HepG2 (cell line): ENCODE measurements around the gene BRD2. TPM values are rescaled to one million over a fixed set of nuclear protein-coding genes. Genes with fewer than 3 reads are reported as not detected.

ENCODE experiments used
- ATAC-seq: fragments of 200-7000 bp; cut with Tn5 transposase; 3 replicates; pipeline ENCODE4 v1.9.1; 2020; ENCODE audit warnings: mild to moderate bottlenecking, moderate library complexity
- BruUV-seq: library from RNA; stranded (reverse); fragments of 400-500 nt; replicated peaks from 2 replicates; lab custom pipeline; 2021; lab: Mats Ljungman, UMichigan
- CTCF ChIA-PET: fragments of 300-600 bp; formaldehyde crosslinking; extraction: SDS; loops from one replicate; lab custom pipeline; 2021; ENCODE audit warnings: low total read pairs, inconsistent platforms, low intra/inter-chr PET ratio; lab: Yijun Ruan, JAX
- POLR2A ChIA-PET: fragments of 350-600 bp; sonication (Branson Sonifier 250); formaldehyde crosslinking; loops from one replicate; lab custom pipeline; 2020; ENCODE audit warnings: antibody characterized with exemption, inconsistent platforms; lab: Yijun Ruan, JAX
- DNase-seq: peaks from one replicate; pipeline ENCODE4 v3.0.0-alpha.2; 2015; ENCODE audit warnings: low spot score
- FAIRE-seq: peaks from 3 replicates; lab custom pipeline; 2011; peaks lifted over from hg19 to GRCh38; lab: Jason Lieb, UNC
- H2AFZ ChIP-seq: one replicate; pipeline ENCODE4 v1.6.1; 2011; ENCODE audit warnings: low read length, inconsistent platforms
- H3K27ac ChIP-seq: fragments of 300-600 bp; 3 replicates; pipeline ENCODE4 v1.8.0; 2011; ENCODE audit warnings: mixed run types, mild to moderate bottlenecking, mixed read lengths, low read length, inconsistent platforms; ENCODE audit not compliant: insufficient read depth; ENCODE audit errors: extremely low read length
- H3K27me3 ChIP-seq, 2 experiments: fragments of 200-600 bp in 1 of 2; 2 replicates in 1 of 2; 3 replicates in 1 of 2; pipeline versions ENCODE4 v1.6.0 to v1.8.0; 2011; ENCODE audit warnings: low read length in 2 of 2, mild to moderate bottlenecking in 2 of 2, moderate library complexity in 2 of 2, inconsistent platforms in 1 of 2; ENCODE audit not compliant: insufficient read depth in 2 of 2, control insufficient read depth in 1 of 2
- H3K36me3 ChIP-seq, 2 experiments: fragments of 200-600 bp in 1 of 2; replicated peaks in 1 of 2; 2 replicates in 1 of 2; 3 replicates in 1 of 2; pipeline versions ENCODE4 v1.5.1 to v1.8.0; 2011; ENCODE audit warnings: low read length in 2 of 2, inconsistent platforms in 1 of 2; ENCODE audit not compliant: insufficient read depth in 2 of 2, control insufficient read depth in 1 of 2
- H3K4me1 ChIP-seq: 2 replicates; pipeline ENCODE4 v1.5.1; 2012; ENCODE audit warnings: low read length, inconsistent platforms; ENCODE audit not compliant: insufficient read depth
- H3K4me2 ChIP-seq: 2 replicates; pipeline ENCODE4 v1.6.0; 2011; ENCODE audit warnings: low read depth, low read length, inconsistent platforms
- H3K4me3 ChIP-seq, 3 experiments: fragments of 200-600 bp in 1 of 3; sonication (generic), shearing (Covaris generic) in 1 of 3; replicated peaks in 1 of 3; 2 replicates each; pipeline ENCODE4 v1.5.1; 2011 to 2016; ENCODE audit warnings: low read length in 3 of 3, inconsistent platforms in 2 of 3, low read depth in 2 of 3, mild to moderate bottlenecking in 2 of 3, control low read depth in 1 of 3, mixed read lengths in 1 of 3; ENCODE audit not compliant: insufficient read depth in 1 of 3
- H3K79me2 ChIP-seq: one replicate; pipeline ENCODE4 v1.6.1; 2011; ENCODE audit warnings: low read length, inconsistent platforms; ENCODE audit not compliant: insufficient read depth
- H3K9ac ChIP-seq: 2 replicates; pipeline ENCODE4 v1.6.0; 2011; ENCODE audit warnings: mild to moderate bottlenecking, low read depth, low read length, inconsistent platforms; ENCODE audit not compliant: insufficient read depth
- H3K9me3 ChIP-seq: 2 replicates; pipeline ENCODE4 v1.5.1; 2012; ENCODE audit warnings: mild to moderate bottlenecking, low read length
- H4K20me1 ChIP-seq: 2 replicates; pipeline ENCODE4 v1.6.0; 2011; ENCODE audit warnings: inconsistent platforms, mild to moderate bottlenecking, low read length, moderate library complexity; ENCODE audit not compliant: insufficient read depth
- AGO2 ChIP-seq: fragments of 200-400 bp; formaldehyde crosslinking; optimal IDR thresholded peaks from 2 replicates; pipeline ENCODE3; 2017; ENCODE audit warnings: mild to moderate bottlenecking, low read depth, low read length, moderate library complexity
- ATF7 ChIP-seq, 2 experiments: fragments of 450-650 bp in 1 of 2; sonication (generic) in 1 of 2; formaldehyde crosslinking in 1 of 2; IDR thresholded peaks; 2 replicates each; pipeline versions ENCODE4 v1.4.0 to v1.6.1; 2016 to 2020; ENCODE audit warnings: antibody characterized with exemption in 1 of 2, mild to moderate bottlenecking in 1 of 2, missing genetic modification reagents in 1 of 2
- DNMT1 ChIP-seq: sonication (generic); formaldehyde crosslinking; IDR thresholded peaks from 2 replicates; pipeline ENCODE4 v1.5.1; 2020; ENCODE audit warnings: mild to moderate bottlenecking, missing genetic modification reagents
- DR1 ChIP-seq: sonication (generic); formaldehyde crosslinking; IDR thresholded peaks from 2 replicates; pipeline ENCODE4 v1.8.0; 2021; ENCODE audit warnings: mild to moderate bottlenecking, missing genetic modification reagents, inconsistent platforms
- PHF8 ChIP-seq: sonication (generic); formaldehyde crosslinking; IDR thresholded peaks from 2 replicates; pipeline ENCODE4 v1.5.0; 2020; ENCODE audit warnings: missing genetic modification reagents
- POLR2AphosphoS5 ChIP-seq: IDR thresholded peaks from 2 replicates; pipeline ENCODE4 v1.6.1; 2012; ENCODE audit warnings: low read depth, low read length
- POLR2G ChIP-seq: fragments of 200-400 bp; formaldehyde crosslinking; IDR thresholded peaks from 2 replicates; pipeline ENCODE4 v1.6.1; 2018; ENCODE audit warnings: mild to moderate bottlenecking, low read depth, low read length, moderate library complexity
- RBFOX2 ChIP-seq: fragments of 200-400 bp; formaldehyde crosslinking; IDR thresholded peaks from 2 replicates; pipeline ENCODE4 v1.6.1; 2017; ENCODE audit warnings: low read depth, mild to moderate bottlenecking, low read length
- SRY ChIP-seq: sonication (generic); formaldehyde crosslinking; IDR thresholded peaks from 2 replicates; pipeline ENCODE4 v1.8.0; 2022; ENCODE audit warnings: mild to moderate bottlenecking, missing genetic modification reagents
- ZBTB38 ChIP-seq: sonication (generic); formaldehyde crosslinking; IDR thresholded peaks from 2 replicates; pipeline ENCODE4 v1.5.1; 2020; ENCODE audit warnings: mild to moderate bottlenecking, missing genetic modification reagents
- ZIK1 ChIP-seq: sonication (generic); formaldehyde crosslinking; IDR thresholded peaks from 2 replicates; pipeline ENCODE4 v1.5.0; 2020; ENCODE audit warnings: mild to moderate bottlenecking, low read depth, missing genetic modification reagents, borderline replicate concordance
- ZNF205 ChIP-seq: IDR thresholded peaks from 2 replicates; pipeline ENCODE4 v1.6.1; 2018; ENCODE audit warnings: missing biosample characterization, missing genetic modification reagents
- ZNF274 ChIP-seq: sonication (generic); formaldehyde crosslinking; IDR thresholded peaks from 2 replicates; pipeline ENCODE4 v1.5.1; 2020; ENCODE audit warnings: mild to moderate bottlenecking, missing genetic modification reagents
- ZNF891 ChIP-seq: sonication (generic); formaldehyde crosslinking; IDR thresholded peaks from 2 replicates; pipeline ENCODE4 v1.5.0; 2020; ENCODE audit warnings: mild to moderate bottlenecking, missing genetic modification reagents
- WGBS: methylation state at CpG from one replicate; pipeline ENCODE4 v1.1.6; 2017; ENCODE audit warnings: low lambda C conversion rate; 5-methylcytosine and 5-hydroxymethylcytosine counted together
- in situ Hi-C: cut with HindIII; loops from 2 replicates; pipeline ENCODE4 v1.10.0; 2017; ENCODE audit warnings: low pct_unique_long_range_greater_than_20kb; ENCODE audit not compliant: extremely low pct_ligation_motif_present
- intact Hi-C: fragments of 100-400 bp; cut with micrococcal nuclease; formaldehyde crosslinking; loops from one replicate; pipeline ENCODE4 v1.10.0; 2022; ENCODE audit not compliant: unreplicated experiment
- polyA plus RNA-seq, 8 experiments: library from polyadenylated mRNA; depleted of rRNA in 3 of 8; stranded (reverse) in 7 of 8; unstranded in 1 of 8; fragments of >200 nt; fragmentation: Illumina TruSeq in 4 of 8; extraction: Trizol in 4 of 8; gene quantifications; 2 replicates each; pipeline versions ENCODE4 v1.2.1 to v1.2.3, GENCODE V29; 2011 to 2016; ENCODE audit warnings: low read depth in 4 of 8, missing spikeins in 1 of 8, mixed read lengths in 1 of 8; ENCODE audit not compliant: insufficient read depth in 1 of 8
- total RNA-seq, 5 experiments: library from RNA; depleted of rRNA; stranded (reverse); fragments of >200 nt; fragmentation: Illumina TruSeq; extraction: Trizol; gene quantifications; 2 replicates each; pipeline ENCODE4 v1.2.3, GENCODE V29; 2016; ENCODE audit warnings: low read depth in 1 of 5

The BRD2 gene
- total and polyA plus RNA-seq, 2 of the 13 experiments (the other 11 are each of a cell fraction or from before 2014, with no cell fraction given) = 143 to 202 TPM

DNA sequence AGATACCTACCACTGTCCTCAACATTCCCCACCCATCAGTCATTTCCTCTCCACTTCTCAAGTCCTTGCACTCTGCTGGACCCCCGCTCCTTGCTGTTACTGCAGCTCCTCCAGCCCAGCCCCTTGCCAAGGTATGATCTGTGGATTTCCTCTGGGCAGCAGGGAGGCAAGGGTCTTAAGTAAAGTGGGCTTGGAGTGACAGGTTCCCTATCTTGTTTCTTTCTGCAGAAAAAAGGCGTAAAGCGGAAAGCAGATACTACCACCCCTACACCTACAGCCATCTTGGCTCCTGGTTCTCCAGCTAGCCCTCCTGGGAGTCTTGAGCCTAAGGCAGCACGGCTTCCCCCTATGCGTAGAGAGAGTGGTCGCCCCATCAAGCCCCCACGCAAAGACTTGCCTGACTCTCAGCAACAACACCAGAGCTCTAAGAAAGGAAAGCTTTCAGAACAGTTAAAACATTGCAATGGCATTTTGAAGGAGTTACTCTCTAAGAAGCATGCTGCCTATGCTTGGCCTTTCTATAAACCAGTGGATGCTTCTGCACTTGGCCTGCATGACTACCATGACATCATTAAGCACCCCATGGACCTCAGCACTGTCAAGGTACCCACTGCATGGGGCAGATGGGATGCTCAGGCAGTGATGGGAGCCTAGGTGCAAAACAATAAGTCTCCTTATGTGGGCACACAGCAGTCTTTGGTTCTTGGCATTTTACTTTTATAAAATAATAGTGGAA is 8.1 kb downstream of the BRD2 start:
- no peak overlapping the region for H2AFZ ChIP-seq
- peaks cover 0 to 4% of the 10 kb centered on the region in 2 experiments; a peak in 1 of 5 replicates for H3K27me3 ChIP-seq
- H3K27ac ChIP-seq = no peak overlapping the region
- peaks cover 60% of the 10 kb centered on the region for H3K79me2 ChIP-seq
- intact Hi-C loops = no loop called here
- no peak overlapping the region for H3K9ac ChIP-seq
- H4K20me1 ChIP-seq = peaks cover 95% of the 10 kb centered on the region
- peak; percentile 28; the same call in 1 of the 2 replicates for TF ChIP-seq POLR2G
- peak; percentile 6; the same call in 1 of the 2 replicates for TF ChIP-seq POLR2AphosphoS5
- no peak for TF ChIP-seq PHF8 (CRISPR knock-in tag)
- 0 out of 2 replicates have a peak, but pooled peaks have one; percentile 63 for TF ChIP-seq DNMT1 (CRISPR knock-in tag)
- TF ChIP-seq SRY (CRISPR knock-in tag) = 0 out of 2 replicates have a peak, but pooled peaks have one; percentile 2
- 0 out of 2 replicates have a peak, but pooled peaks have one; percentile 33 for TF ChIP-seq ZNF891
- TF ChIP-seq ZNF274 (CRISPR knock-in tag) = 0 out of 2 replicates have a peak, but pooled peaks have one; percentile 38
- 0 out of 2 replicates have a peak, but pooled peaks have one; percentile 33 for TF ChIP-seq ZBTB38 (CRISPR knock-in tag)
- TF ChIP-seq RBFOX2 = peak; percentile 52; the same call in 1 of the 2 replicates
- TF ChIP-seq ATF7 (IDR thresholded peaks at IDR 0.05) = peak; percentile 27; the same call in 1 of the 2 replicates
- TF ChIP-seq ATF7 (CRISPR knock-in tag; IDR thresholded peaks at IDR 0.05) = no peak
- TF ChIP-seq ZIK1 (CRISPR knock-in tag) = no peak
- peak; percentile 17; the same call in 1 of the 2 replicates for TF ChIP-seq DR1 (CRISPR knock-in tag)
- peak; percentile 46 for TF ChIP-seq AGO2
- no peak for TF ChIP-seq ZNF205 (CRISPR knock-in tag)
- TF ChIP-seq, all 625 proteins: peak for 11
- in situ Hi-C loops = loop anchor here (5.0 kb wide), 1 partner anchor 84 kb away; no protein-coding TSS in a partner anchor
- H3K36me3 ChIP-seq = peaks cover 53 to 88% of the 10 kb centered on the region in 2 experiments
- BruUV-seq = no TSS peak
- H3K4me2 ChIP-seq = peak overlapping the region; percentile 10; the same call in 1 of the 2 replicates
- 98% methylated on average over 7 of the region's 7 CpGs for WGBS
- ChIA-PET POLR2A (interaction anchor here (1.9 to 10.5 kb wide), 4 partner anchors 5 to 82 kb away, joined by 8 to 305 read pairs (median 254); partner anchors contain the start of genes BRD2 and HLA-DMA), CTCF (no interaction called here)
- DNase-seq (no peak), FAIRE-seq (no peak), ATAC-seq (no peak)
- H3K4me1 ChIP-seq = peaks cover 47% of the 10 kb centered on the region
- peak overlapping the region in 1 of 3 experiments; percentile 10; a peak in 1 of 6 replicates for H3K4me3 ChIP-seq
- no peaks in the 10 kb centered on the region for H3K9me3 ChIP-seq
